K562 (cell line): ENCODE measurements around the gene MLC1. TPM values are rescaled to one million over a fixed set of nuclear protein-coding genes. Genes with fewer than 3 reads are reported as not detected.

Source experiments
- FOXJ2 ChIP-seq: fragments of 200-800 bp; sonication (Bioruptor generic); IDR thresholded peaks from 2 replicates; pipeline ENCODE4 v1.6.1; 2016; ENCODE audit warnings: missing genetic modification characterization, missing compliant biosample characterization
- HDAC8 ChIP-seq: fragments of 450-650 bp; IDR thresholded peaks from 2 replicates; pipeline ENCODE4 v1.6.1; 2016; ENCODE audit warnings: mild to moderate bottlenecking, missing genetic modification characterization, moderate library complexity, missing compliant biosample characterization
- HNRNPK ChIP-seq: fragments of 200-400 bp; formaldehyde crosslinking; IDR thresholded peaks from one replicate; pipeline ENCODE4 v1.6.1; 2018; ENCODE audit warnings: mild to moderate bottlenecking, low read depth, low read length; ENCODE audit not compliant: poor library complexity, severe bottlenecking
- IRF2 ChIP-seq: sonication (generic); formaldehyde crosslinking; IDR thresholded peaks from 2 replicates; pipeline ENCODE4 v1.8.1; 2022; ENCODE audit warnings: mild to moderate bottlenecking, missing genetic modification reagents
- RCOR1 ChIP-seq, 2 experiments: IDR thresholded peaks; 2 replicates each; pipeline ENCODE4 v1.6.1; 2012; ENCODE audit warnings: low read depth in 2 of 2, low read length in 2 of 2, borderline replicate concordance in 1 of 2, improper control_type of control experiment in 1 of 2
- RFX5 ChIP-seq: IDR thresholded peaks from 2 replicates; pipeline ENCODE4 v1.6.1; 2011; ENCODE audit warnings: low read depth, mild to moderate bottlenecking, improper control_type of control experiment, low read length
- ZNF232 ChIP-seq: sonication (generic); formaldehyde crosslinking; IDR thresholded peaks from 2 replicates; pipeline ENCODE4 v1.8.0; 2022; ENCODE audit warnings: mild to moderate bottlenecking, missing genetic modification reagents
- polyA plus RNA-seq, 8 experiments: library from polyadenylated mRNA; depleted of rRNA in 4 of 8; stranded (reverse) in 5 of 8; unstranded in 3 of 8; fragments of >200 nt; fragmentation: Nextera tagmentation in 2 of 8; fragmentation: Illumina TruSeq in 1 of 8; extraction: Ambion mirVana in 2 of 8; extraction: Trizol in 1 of 8; gene quantifications; 2 replicates each; pipeline versions ENCODE4 v1.2.1 to v1.2.3, GENCODE V29; 2011 to 2014; ENCODE audit warnings: inconsistent platforms in 1 of 8, missing spikeins in 1 of 8
- total RNA-seq, 7 experiments: library from RNA; depleted of rRNA in 6 of 7; stranded (reverse); fragments of >200 nt in 6 of 7; fragmentation: Illumina TruSeq in 2 of 7; extraction: Trizol in 2 of 7; gene quantifications; 2 replicates each; pipeline versions ENCODE4 v1.2.1 to v1.2.3, GENCODE V29; 2011 to 2021; ENCODE audit warnings: low replicate concordance in 1 of 7
- TF ChIP-seq, protein P1 (sequence below): fragments of 200-800 bp; sonication (Bioruptor generic); IDR thresholded peaks from 2 replicates; pipeline ENCODE4 v1.6.1; 2016; ENCODE audit warnings: missing genetic modification characterization, missing compliant biosample characterization
- TF ChIP-seq, protein P2 (sequence below): sonication (generic); IDR thresholded peaks from 2 replicates; pipeline ENCODE4 v1.6.1; 2016
- TF ChIP-seq, protein P3 (sequence below): fragments of 150-350 bp; conservative IDR thresholded peaks from 2 replicates; pipeline ENCODE4 v1.6.1; 2014; ENCODE audit warnings: low read length
- TF ChIP-seq, protein P4 (sequence below): sonication (generic); formaldehyde crosslinking; IDR thresholded peaks from 2 replicates; pipeline ENCODE4 v1.8.0; 2023; ENCODE audit warnings: missing genetic modification reagents, mild to moderate bottlenecking, borderline replicate concordance

MLC1 gene
- total and polyA plus RNA-seq, 9 of the 15 experiments (the other 6 are each of a cell fraction or from before 2014, with no cell fraction given), result 0.06 to 0.98 (median 0.39) TPM

DNA sequence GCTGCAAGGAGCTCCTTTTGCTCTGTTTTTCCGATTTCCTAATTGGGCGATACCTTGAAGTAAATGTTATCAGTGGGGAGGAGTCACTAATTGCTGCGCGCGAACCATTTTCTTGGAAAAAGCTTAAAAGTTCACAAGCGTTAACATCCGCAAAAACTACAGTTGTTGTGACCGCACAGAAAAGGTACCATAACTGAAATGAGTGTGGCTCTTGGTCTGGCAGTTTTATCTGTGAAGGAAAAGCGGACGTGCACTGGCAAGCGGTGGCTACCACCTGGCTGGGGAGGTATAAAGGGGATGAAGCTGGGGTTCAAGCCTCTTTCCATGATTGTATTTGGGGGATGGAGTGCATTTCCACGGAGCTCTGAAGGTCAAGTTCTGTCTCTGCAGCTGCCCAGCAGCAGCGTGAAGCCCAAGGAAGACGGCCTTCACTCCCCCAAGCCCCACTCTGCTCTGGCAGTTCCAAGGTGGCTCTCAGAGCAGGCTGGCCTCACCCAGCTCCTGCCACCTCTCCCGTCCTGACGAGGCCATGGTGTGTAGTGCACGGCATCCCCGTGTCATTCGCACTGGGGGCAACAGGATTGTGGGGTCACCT, 32.0 kb upstream of the MLC1 start (continued):
- TF ChIP-seq, protein P1, sequence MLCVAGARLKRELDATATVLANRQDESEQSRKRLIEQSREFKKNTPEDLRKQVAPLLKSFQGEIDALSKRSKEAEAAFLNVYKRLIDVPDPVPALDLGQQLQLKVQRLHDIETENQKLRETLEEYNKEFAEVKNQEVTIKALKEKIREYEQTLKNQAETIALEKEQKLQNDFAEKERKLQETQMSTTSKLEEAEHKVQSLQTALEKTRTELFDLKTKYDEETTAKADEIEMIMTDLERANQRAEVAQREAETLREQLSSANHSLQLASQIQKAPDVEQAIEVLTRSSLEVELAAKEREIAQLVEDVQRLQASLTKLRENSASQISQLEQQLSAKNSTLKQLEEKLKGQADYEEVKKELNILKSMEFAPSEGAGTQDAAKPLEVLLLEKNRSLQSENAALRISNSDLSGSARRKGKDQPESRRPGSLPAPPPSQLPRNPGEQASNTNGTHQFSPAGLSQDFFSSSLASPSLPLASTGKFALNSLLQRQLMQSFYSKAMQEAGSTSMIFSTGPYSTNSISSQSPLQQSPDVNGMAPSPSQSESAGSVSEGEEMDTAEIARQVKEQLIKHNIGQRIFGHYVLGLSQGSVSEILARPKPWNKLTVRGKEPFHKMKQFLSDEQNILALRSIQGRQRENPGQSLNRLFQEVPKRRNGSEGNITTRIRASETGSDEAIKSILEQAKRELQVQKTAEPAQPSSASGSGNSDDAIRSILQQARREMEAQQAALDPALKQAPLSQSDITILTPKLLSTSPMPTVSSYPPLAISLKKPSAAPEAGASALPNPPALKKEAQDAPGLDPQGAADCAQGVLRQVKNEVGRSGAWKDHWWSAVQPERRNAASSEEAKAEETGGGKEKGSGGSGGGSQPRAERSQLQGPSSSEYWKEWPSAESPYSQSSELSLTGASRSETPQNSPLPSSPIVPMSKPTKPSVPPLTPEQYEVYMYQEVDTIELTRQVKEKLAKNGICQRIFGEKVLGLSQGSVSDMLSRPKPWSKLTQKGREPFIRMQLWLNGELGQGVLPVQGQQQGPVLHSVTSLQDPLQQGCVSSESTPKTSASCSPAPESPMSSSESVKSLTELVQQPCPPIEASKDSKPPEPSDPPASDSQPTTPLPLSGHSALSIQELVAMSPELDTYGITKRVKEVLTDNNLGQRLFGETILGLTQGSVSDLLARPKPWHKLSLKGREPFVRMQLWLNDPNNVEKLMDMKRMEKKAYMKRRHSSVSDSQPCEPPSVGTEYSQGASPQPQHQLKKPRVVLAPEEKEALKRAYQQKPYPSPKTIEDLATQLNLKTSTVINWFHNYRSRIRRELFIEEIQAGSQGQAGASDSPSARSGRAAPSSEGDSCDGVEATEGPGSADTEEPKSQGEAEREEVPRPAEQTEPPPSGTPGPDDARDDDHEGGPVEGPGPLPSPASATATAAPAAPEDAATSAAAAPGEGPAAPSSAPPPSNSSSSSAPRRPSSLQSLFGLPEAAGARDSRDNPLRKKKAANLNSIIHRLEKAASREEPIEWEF (CRISPR knock-in tag), result no peak
- no peak for TF ChIP-seq HNRNPK
- TF ChIP-seq, protein P2, sequence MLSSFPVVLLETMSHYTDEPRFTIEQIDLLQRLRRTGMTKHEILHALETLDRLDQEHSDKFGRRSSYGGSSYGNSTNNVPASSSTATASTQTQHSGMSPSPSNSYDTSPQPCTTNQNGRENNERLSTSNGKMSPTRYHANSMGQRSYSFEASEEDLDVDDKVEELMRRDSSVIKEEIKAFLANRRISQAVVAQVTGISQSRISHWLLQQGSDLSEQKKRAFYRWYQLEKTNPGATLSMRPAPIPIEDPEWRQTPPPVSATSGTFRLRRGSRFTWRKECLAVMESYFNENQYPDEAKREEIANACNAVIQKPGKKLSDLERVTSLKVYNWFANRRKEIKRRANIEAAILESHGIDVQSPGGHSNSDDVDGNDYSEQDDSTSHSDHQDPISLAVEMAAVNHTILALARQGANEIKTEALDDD, result 0 out of 2 replicates have a peak, but pooled peaks have one; percentile 17
- TF ChIP-seq, protein P3, sequence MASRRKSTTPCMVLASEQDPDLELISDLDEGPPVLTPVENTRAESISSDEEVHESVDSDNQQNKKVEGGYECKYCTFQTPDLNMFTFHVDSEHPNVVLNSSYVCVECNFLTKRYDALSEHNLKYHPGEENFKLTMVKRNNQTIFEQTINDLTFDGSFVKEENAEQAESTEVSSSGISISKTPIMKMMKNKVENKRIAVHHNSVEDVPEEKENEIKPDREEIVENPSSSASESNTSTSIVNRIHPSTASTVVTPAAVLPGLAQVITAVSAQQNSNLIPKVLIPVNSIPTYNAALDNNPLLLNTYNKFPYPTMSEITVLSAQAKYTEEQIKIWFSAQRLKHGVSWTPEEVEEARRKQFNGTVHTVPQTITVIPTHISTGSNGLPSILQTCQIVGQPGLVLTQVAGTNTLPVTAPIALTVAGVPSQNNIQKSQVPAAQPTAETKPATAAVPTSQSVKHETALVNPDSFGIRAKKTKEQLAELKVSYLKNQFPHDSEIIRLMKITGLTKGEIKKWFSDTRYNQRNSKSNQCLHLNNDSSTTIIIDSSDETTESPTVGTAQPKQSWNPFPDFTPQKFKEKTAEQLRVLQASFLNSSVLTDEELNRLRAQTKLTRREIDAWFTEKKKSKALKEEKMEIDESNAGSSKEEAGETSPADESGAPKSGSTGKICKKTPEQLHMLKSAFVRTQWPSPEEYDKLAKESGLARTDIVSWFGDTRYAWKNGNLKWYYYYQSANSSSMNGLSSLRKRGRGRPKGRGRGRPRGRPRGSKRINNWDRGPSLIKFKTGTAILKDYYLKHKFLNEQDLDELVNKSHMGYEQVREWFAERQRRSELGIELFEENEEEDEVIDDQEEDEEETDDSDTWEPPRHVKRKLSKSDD, result no peak
- TF ChIP-seq RFX5, result no peak
- TF ChIP-seq, protein P4, sequence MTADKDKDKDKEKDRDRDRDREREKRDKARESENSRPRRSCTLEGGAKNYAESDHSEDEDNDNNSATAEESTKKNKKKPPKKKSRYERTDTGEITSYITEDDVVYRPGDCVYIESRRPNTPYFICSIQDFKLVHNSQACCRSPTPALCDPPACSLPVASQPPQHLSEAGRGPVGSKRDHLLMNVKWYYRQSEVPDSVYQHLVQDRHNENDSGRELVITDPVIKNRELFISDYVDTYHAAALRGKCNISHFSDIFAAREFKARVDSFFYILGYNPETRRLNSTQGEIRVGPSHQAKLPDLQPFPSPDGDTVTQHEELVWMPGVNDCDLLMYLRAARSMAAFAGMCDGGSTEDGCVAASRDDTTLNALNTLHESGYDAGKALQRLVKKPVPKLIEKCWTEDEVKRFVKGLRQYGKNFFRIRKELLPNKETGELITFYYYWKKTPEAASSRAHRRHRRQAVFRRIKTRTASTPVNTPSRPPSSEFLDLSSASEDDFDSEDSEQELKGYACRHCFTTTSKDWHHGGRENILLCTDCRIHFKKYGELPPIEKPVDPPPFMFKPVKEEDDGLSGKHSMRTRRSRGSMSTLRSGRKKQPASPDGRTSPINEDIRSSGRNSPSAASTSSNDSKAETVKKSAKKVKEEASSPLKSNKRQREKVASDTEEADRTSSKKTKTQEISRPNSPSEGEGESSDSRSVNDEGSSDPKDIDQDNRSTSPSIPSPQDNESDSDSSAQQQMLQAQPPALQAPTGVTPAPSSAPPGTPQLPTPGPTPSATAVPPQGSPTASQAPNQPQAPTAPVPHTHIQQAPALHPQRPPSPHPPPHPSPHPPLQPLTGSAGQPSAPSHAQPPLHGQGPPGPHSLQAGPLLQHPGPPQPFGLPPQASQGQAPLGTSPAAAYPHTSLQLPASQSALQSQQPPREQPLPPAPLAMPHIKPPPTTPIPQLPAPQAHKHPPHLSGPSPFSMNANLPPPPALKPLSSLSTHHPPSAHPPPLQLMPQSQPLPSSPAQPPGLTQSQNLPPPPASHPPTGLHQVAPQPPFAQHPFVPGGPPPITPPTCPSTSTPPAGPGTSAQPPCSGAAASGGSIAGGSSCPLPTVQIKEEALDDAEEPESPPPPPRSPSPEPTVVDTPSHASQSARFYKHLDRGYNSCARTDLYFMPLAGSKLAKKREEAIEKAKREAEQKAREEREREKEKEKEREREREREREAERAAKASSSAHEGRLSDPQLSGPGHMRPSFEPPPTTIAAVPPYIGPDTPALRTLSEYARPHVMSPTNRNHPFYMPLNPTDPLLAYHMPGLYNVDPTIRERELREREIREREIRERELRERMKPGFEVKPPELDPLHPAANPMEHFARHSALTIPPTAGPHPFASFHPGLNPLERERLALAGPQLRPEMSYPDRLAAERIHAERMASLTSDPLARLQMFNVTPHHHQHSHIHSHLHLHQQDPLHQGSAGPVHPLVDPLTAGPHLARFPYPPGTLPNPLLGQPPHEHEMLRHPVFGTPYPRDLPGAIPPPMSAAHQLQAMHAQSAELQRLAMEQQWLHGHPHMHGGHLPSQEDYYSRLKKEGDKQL (CRISPR knock-in tag), result no peak
- no peak for TF ChIP-seq HDAC8 (tag)
- TF ChIP-seq RCOR1 (IDR thresholded peaks at IDR 0.05; ENCODE audit: borderline replicate concordance in 1 of 2, low read depth in 2 of 2, low read length in 2 of 2), result peak in 1 of 2 experiments; percentile 69; a peak in 1 of 4 replicates
- no peak for TF ChIP-seq ZNF232 (CRISPR knock-in tag)
- TF ChIP-seq IRF2, result no peak
- TF ChIP-seq FOXJ2 (tag), result no peak
